H1 (cell line): ENCODE data around the gene ZC3H18. TPM values are rescaled to one million over a fixed set of nuclear protein-coding genes. Genes with fewer than 3 reads are reported as not detected.
A peak's percentile ranks its signal among the peaks of the same experiment; 100 is the strongest.

Experiments used
- CTCF ChIA-PET: fragments of 300-600 bp; sonication (Branson Sonifier 250); formaldehyde crosslinking; loops from one replicate; lab custom pipeline; 2021; ENCODE audit not compliant: partially characterized antibody; lab: Charles Lee
- POLR2A ChIA-PET: fragments of 300-600 bp; sonication (Branson Sonifier 250); formaldehyde crosslinking; loops from one replicate; lab custom pipeline; 2021; ENCODE audit warnings: inconsistent platforms; ENCODE audit not compliant: partially characterized antibody; lab: Charles Lee
- DNase-seq, 2 experiments: peaks; one replicate each; pipeline versions ENCODE4 v3.0.0 to v3.0.0-alpha.2; 2010 to 2022; ENCODE audit warnings: low spot score in 2 of 2, low read depth in 1 of 2, mixed read lengths in 1 of 2
- FAIRE-seq: peaks from 2 replicates; lab custom pipeline; 2011; peaks lifted over from hg19 to GRCh38; lab: Jason Lieb, UNC
- H2AFZ ChIP-seq: 2 replicates; pipeline ENCODE4 v1.8.1; 2012; ENCODE audit warnings: low read length, inconsistent platforms
- H2AK5ac ChIP-seq: 2 replicates; pipeline ENCODE4 v1.6.1; 2013; ENCODE audit warnings: low read depth, low read length
- H2BK120ac ChIP-seq: replicated peaks from 2 replicates; pipeline ENCODE3; 2013; ENCODE audit warnings: low read depth, low read length, inconsistent platforms
- H2BK12ac ChIP-seq: 2 replicates; pipeline ENCODE4 v1.6.1; 2013; ENCODE audit warnings: low read depth, low read length
- H2BK15ac ChIP-seq: 2 replicates; pipeline ENCODE4 v1.6.1; 2013; ENCODE audit warnings: low read length
- H2BK20ac ChIP-seq: 2 replicates; pipeline ENCODE4 v1.6.1; 2013; ENCODE audit warnings: low read length
- H2BK5ac ChIP-seq: 2 replicates; pipeline ENCODE4 v1.6.1; 2013; ENCODE audit warnings: low read depth, low read length
- H3K14ac ChIP-seq: 2 replicates; pipeline ENCODE4 v1.6.1; 2013; ENCODE audit warnings: inconsistent platforms; ENCODE audit not compliant: insufficient read length
- H3K18ac ChIP-seq: 2 replicates; pipeline ENCODE4 v1.6.1; 2013; ENCODE audit warnings: low read length; ENCODE audit errors: extremely low read depth
- H3K23ac ChIP-seq: 2 replicates; pipeline ENCODE4 v1.6.1; 2013; ENCODE audit warnings: inconsistent platforms; ENCODE audit not compliant: insufficient read length
- H3K23me2 ChIP-seq: 2 replicates; pipeline ENCODE4 v1.6.1; 2013; ENCODE audit warnings: low read depth, low read length
- H3K27ac ChIP-seq: 2 replicates; pipeline ENCODE4 v1.6.1; 2011; ENCODE audit warnings: low read depth, low read length, inconsistent platforms
- H3K27me3 ChIP-seq, 4 experiments: replicated peaks in 1 of 4; 1 replicate in 1 of 4; 2 replicates in 3 of 4; pipeline versions ENCODE4 v1.6.1 to v1.8.1; 2011 to 2013; ENCODE audit warnings: low read length in 3 of 4, mild to moderate bottlenecking in 3 of 4, inconsistent platforms in 2 of 4, mixed read lengths in 2 of 4, moderate library complexity in 1 of 4; ENCODE audit not compliant: control insufficient read depth in 3 of 4, insufficient read depth in 3 of 4; ENCODE audit errors: extremely low read depth in 1 of 4
- H3K36me3 ChIP-seq, 4 experiments: 2 replicates each; pipeline versions ENCODE4 v1.6.1 to v1.8.1; 2011 to 2013; ENCODE audit warnings: mild to moderate bottlenecking in 4 of 4, low read length in 3 of 4, moderate library complexity in 2 of 4, control low read depth in 1 of 4, inconsistent platforms in 1 of 4; ENCODE audit not compliant: insufficient read depth in 4 of 4, control insufficient read depth in 2 of 4
- H3K4ac ChIP-seq: replicated peaks from 2 replicates; pipeline ENCODE3; 2013; ENCODE audit warnings: low read length, low read depth, mixed read lengths, inconsistent platforms; ENCODE audit not compliant: insufficient read length
- H3K4me1 ChIP-seq, 4 experiments: replicated peaks in 1 of 4; 1 replicate in 1 of 4; 2 replicates in 3 of 4; pipeline versions ENCODE4 v1.6.1 to v1.8.1; 2011 to 2013; ENCODE audit warnings: low read length in 3 of 4, inconsistent platforms in 2 of 4, mixed read lengths in 1 of 4; ENCODE audit not compliant: insufficient read depth in 4 of 4, control insufficient read depth in 3 of 4
- H3K4me2 ChIP-seq, 2 experiments: 2 replicates each; pipeline versions ENCODE4 v1.6.1 to v1.8.1; 2011 to 2013; ENCODE audit warnings: low read depth in 2 of 2, low read length in 2 of 2, control low read depth in 1 of 2, inconsistent platforms in 1 of 2, mild to moderate bottlenecking in 1 of 2; ENCODE audit not compliant: insufficient read depth in 1 of 2
- H3K4me3 ChIP-seq, 4 experiments: fragments of 200-600, 300-600 bp in 1 of 4; sonication (generic), shearing (Covaris generic), sonication (Bioruptor Twin) in 1 of 4; 2 replicates each; pipeline versions ENCODE4 v1.5.1 to v1.8.1; 2011 to 2016; ENCODE audit warnings: low read length in 4 of 4, low read depth in 3 of 4, control low read depth in 2 of 4, inconsistent platforms in 2 of 4, mild to moderate bottlenecking in 2 of 4, mixed read lengths in 1 of 4, moderate library complexity in 1 of 4; ENCODE audit not compliant: insufficient read depth in 2 of 4; ENCODE audit errors: extremely low read depth in 1 of 4
- H3K56ac ChIP-seq: replicated peaks from 2 replicates; pipeline ENCODE3; 2013; ENCODE audit warnings: low read depth, mild to moderate bottlenecking, mixed read lengths, low read length, inconsistent platforms; ENCODE audit not compliant: insufficient read length
- H3K79me1 ChIP-seq: 2 replicates; pipeline ENCODE4 v1.6.1; 2013; ENCODE audit warnings: low read depth, low read length, control low read depth
- H3K79me2 ChIP-seq, 2 experiments: 2 replicates each; pipeline versions ENCODE4 v1.6.1 to v1.8.1; 2012 to 2013; ENCODE audit warnings: low read length in 2 of 2, mild to moderate bottlenecking in 2 of 2, inconsistent platforms in 1 of 2; ENCODE audit not compliant: insufficient read depth in 2 of 2, control insufficient read depth in 1 of 2
- H3K9ac ChIP-seq, 4 experiments: replicated peaks in 1 of 4; 1 replicate in 1 of 4; 2 replicates in 3 of 4; pipeline versions ENCODE4 v1.6.1 to v1.8.1; 2011 to 2013; ENCODE audit warnings: low read depth in 3 of 4, low read length in 3 of 4, control low read depth in 2 of 4, mild to moderate bottlenecking in 2 of 4, moderate library complexity in 2 of 4, inconsistent platforms in 1 of 4; ENCODE audit errors: extremely low read depth in 1 of 4
- H3K9me3 ChIP-seq, 2 experiments: 2 replicates each; pipeline versions ENCODE4 v1.6.1 to v1.8.1; 2012 to 2013; ENCODE audit warnings: mild to moderate bottlenecking in 2 of 2, moderate library complexity in 2 of 2, control low read depth in 1 of 2, inconsistent platforms in 1 of 2, low read depth in 1 of 2, low read length in 1 of 2, mixed read lengths in 1 of 2; ENCODE audit not compliant: insufficient read depth in 2 of 2
- H4K20me1 ChIP-seq, 2 experiments: replicated peaks in 1 of 2; 2 replicates each; pipeline versions ENCODE3 to v1.8.1; 2011 to 2013; ENCODE audit warnings: inconsistent platforms in 2 of 2, low read length in 2 of 2, mild to moderate bottlenecking in 1 of 2; ENCODE audit not compliant: insufficient read depth in 2 of 2, control insufficient read depth in 1 of 2
- H4K5ac ChIP-seq: 2 replicates; pipeline ENCODE4 v1.6.1; 2013; ENCODE audit warnings: low read length, low read depth, mixed read lengths, inconsistent platforms; ENCODE audit not compliant: insufficient read length
- H4K8ac ChIP-seq: 2 replicates; pipeline ENCODE4 v1.8.0; 2013; ENCODE audit warnings: mild to moderate bottlenecking, moderate library complexity, low read length, inconsistent platforms; ENCODE audit not compliant: insufficient read depth; ENCODE audit errors: extremely low read depth
- H4K91ac ChIP-seq: replicated peaks from 2 replicates; pipeline ENCODE3; 2013; ENCODE audit warnings: low read length, mixed read lengths, inconsistent platforms; ENCODE audit not compliant: insufficient read length
- ASH2L ChIP-seq: fragments of 200-600, 300-600 bp; sonication (generic); IDR thresholded peaks from one replicate; pipeline ENCODE4 v1.7.1; 2017; ENCODE audit warnings: low read length
- CREB1 ChIP-seq: IDR thresholded peaks from 2 replicates; pipeline ENCODE4 v1.6.1; 2012; ENCODE audit warnings: inconsistent platforms
- FOSL1 ChIP-seq: IDR thresholded peaks from 2 replicates; pipeline ENCODE4 v1.6.1; 2011; ENCODE audit warnings: mild to moderate bottlenecking, low read depth, low read length, moderate library complexity; ENCODE audit not compliant: insufficient read depth
- WGBS, 2 experiments: shearing (Covaris generic) in 1 of 2; methylation state at CpG; one replicate each; pipeline versions ENCODE4 v1.1.6 to v1.1.7; 2013 to 2015; ENCODE audit warnings: low lambda C conversion rate in 2 of 2, mixed read lengths in 2 of 2, inconsistent platforms in 1 of 2, low coverage in 1 of 2, missing lambda C conversion rate in 1 of 2; ENCODE audit not compliant: insufficient replicate concordance in 2 of 2, insufficient coverage in 1 of 2, insufficient read length in 1 of 2; ENCODE audit errors: extremely low coverage in 1 of 2, missing lambda C conversion rate in 1 of 2; 5-methylcytosine and 5-hydroxymethylcytosine counted together
- polyA plus RNA-seq, 7 experiments: library from polyadenylated mRNA; depleted of rRNA in 3 of 7; stranded (reverse) in 5 of 7; unstranded in 2 of 7; fragments of >200 nt in 5 of 7; fragments of 200-250 nt in 2 of 7; gene quantifications; 1 replicate in 5 of 7; 2 replicates in 1 of 7; 4 replicates in 1 of 7; pipeline versions ENCODE4 v1.2.1 to v1.2.3, GENCODE V29; 2011 to 2013; ENCODE audit warnings: missing spikeins in 2 of 7, mixed read lengths in 2 of 7
- total RNA-seq: library from RNA; stranded (reverse); fragmentation: NEBNext Ultra II Directional; extraction: Animal tissue kit (Norgen Biotek cat#: 25700); gene quantifications from 2 replicates; pipeline ENCODE4 v1.2.1, GENCODE V29; 2021
- TF ChIP-seq, protein P1 (sequence below): IDR thresholded peaks from 2 replicates; pipeline ENCODE4 v1.6.1; 2012; ENCODE audit warnings: low read length, inconsistent platforms

Gene ZC3H18
- total and polyA plus RNA-seq, 2 of the 8 experiments (the other 6 are each of a cell fraction or from before 2014, with no cell fraction given), result 12.1 to 73.2 TPM

DNA sequence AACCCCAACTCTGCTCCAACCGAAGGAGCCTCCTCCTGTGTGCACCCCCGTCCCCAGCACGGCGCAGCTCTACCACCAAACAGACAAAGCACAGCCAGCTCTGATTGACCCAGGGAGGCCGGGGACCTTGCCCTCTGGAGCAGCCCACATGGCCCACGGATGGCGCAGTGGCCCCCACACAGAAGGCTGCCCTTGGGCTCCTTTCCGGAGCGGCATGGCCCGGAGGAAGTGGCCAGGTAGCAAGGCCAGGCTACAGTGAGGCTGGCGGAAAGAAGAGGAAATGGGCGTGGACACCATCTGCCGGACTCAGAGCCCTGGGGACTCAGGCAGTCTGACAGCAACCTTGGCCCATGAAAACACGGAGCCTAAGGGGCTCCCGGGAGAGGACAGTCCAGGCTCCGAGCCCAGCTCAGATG, 19.9 kb upstream of the ZC3H18 start:
- H3K23me2 ChIP-seq, result no peaks in the 10 kb centered on the region
- no peaks in the 10 kb centered on the region for H4K20me1 ChIP-seq
- H3K4ac ChIP-seq, result no peak overlapping the region
- no peak overlapping the region for H3K27ac ChIP-seq
- H4K5ac ChIP-seq, result no peak overlapping the region
- H3K4me3 ChIP-seq, result no peak overlapping the region
- H3K36me3 ChIP-seq, result no peaks in the 10 kb centered on the region
- H2BK15ac ChIP-seq, result no peak overlapping the region
- no peak overlapping the region for H2AK5ac ChIP-seq
- H3K14ac ChIP-seq, result no peak overlapping the region
- no peaks in the 10 kb centered on the region for H3K79me1 ChIP-seq
- no peak overlapping the region for H3K56ac ChIP-seq
- no peak overlapping the region for H4K8ac ChIP-seq
- H2BK5ac ChIP-seq, result no peak overlapping the region
- no peak overlapping the region for H4K91ac ChIP-seq
- H2BK120ac ChIP-seq, result no peak overlapping the region
- no peak overlapping the region for H3K9ac ChIP-seq
- H2BK20ac ChIP-seq, result no peak overlapping the region
- no peak overlapping the region for H3K23ac ChIP-seq
- H3K18ac ChIP-seq, result peak overlapping the region; percentile 32; the same call in 1 of the 2 replicates
- WGBS, 2 experiments, result 79% methylated on average over 16 of the region's 16 CpGs; no CpG with 5 or more reads in 1 of the 2 experiments
- H3K4me1 ChIP-seq, result peaks cover 0 to 8% (median 0%) of the 10 kb centered on the region in 4 experiments; a peak in 1 of 7 replicates
- no peaks in the 10 kb centered on the region for H3K79me2 ChIP-seq
- no peak overlapping the region for H3K4me2 ChIP-seq
- no peak overlapping the region for H2AFZ ChIP-seq
- H3K9me3 ChIP-seq, result no peaks in the 10 kb centered on the region
- H2BK12ac ChIP-seq, result no peak overlapping the region
- DNase-seq, result no peak
- no peak for FAIRE-seq
- ChIA-PET CTCF (interaction anchor here (0.6 to 4.6 kb wide), 7 partner anchors 9 to 864 kb away, joined by 3 to 24 read pairs (median 3); no protein-coding TSS in a partner anchor), POLR2A (interaction anchor here (1.2 to 2.0 kb wide), 3 partner anchors 14 to 18 kb away, joined by 3 to 8 read pairs (median 5); no protein-coding TSS in a partner anchor)
- peaks cover 12 to 31% (median 25%) of the 10 kb centered on the region in 4 experiments for H3K27me3 ChIP-seq
- TF ChIP-seq CREB1 (no peak), FOSL1 (no peak), ASH2L (no peak)
- TF ChIP-seq, protein P1, sequence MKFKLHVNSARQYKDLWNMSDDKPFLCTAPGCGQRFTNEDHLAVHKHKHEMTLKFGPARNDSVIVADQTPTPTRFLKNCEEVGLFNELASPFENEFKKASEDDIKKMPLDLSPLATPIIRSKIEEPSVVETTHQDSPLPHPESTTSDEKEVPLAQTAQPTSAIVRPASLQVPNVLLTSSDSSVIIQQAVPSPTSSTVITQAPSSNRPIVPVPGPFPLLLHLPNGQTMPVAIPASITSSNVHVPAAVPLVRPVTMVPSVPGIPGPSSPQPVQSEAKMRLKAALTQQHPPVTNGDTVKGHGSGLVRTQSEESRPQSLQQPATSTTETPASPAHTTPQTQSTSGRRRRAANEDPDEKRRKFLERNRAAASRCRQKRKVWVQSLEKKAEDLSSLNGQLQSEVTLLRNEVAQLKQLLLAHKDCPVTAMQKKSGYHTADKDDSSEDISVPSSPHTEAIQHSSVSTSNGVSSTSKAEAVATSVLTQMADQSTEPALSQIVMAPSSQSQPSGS, result no peak
